ENCODE measurements around the gene ZNF562.

The ZNF562 gene

GRCh38 chr19:9641810-9642209, 33.1 kb downstream of the ZNF562 start:
- no peak for FAIRE-seq

GRCh38 chr19:9640956-9641355, 33.9 kb downstream of the ZNF562 start:
- no peak for FAIRE-seq

DNA sequence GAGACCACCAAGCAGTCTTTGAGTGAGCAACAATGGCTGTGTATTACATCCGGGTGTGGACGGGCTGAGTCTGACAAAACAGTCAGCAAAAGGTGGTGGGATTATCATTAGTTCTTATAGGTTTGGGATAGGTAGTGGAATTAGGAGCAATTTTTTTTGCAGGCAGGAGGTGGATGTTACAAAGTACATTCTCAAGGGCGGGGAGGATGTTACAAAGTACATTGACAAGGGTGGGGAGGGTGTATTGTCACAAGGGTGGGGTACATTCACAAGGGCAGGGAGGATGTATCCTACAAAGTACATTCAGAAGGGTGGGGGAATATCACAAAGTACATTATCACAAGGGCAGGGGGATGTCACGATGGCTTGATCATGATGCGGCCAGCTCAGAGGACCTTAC, 38.9 kb downstream of the ZNF562 start:
- FAIRE-seq: no peak

DNA sequence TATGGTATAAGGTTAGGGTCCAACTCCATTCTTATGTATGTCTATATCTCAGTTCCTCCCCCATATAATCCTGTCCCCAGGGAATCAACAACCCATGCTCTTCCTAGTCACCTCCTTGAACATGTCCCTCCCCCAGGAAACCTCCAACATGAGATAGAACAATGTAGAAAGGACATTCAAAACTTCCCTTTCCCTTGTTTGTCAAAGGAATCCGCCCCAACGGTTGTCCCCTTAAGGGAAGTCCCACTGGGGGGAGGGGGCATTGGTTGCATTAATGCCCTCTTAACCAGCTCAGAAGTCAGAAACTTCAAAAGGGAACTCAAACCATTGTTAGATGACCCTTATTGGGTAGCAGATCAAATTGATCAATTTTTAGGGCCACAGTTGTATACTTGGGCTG, 47.0 kb downstream of the ZNF562 start:
- no peak for FAIRE-seq

DNA sequence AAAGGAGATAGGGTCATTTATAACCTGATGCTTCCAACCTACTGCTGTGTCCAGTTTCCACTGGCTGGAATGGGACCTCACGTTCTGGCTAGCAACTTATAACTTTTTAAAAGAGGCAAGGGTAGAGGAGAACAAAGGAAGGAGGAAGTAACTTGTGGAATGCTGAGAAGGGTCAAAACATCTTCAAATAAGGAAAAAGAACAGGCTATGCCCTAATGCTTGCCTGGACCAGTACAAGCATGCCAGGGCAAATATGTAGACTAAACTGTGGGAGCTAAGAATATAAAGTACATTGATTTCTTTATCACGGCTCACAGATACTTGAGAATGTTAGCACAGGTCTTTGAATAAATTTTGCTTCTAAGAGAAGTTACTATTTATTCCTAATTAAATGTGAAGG, 52.4 kb downstream of the ZNF562 start:
- FAIRE-seq: no peak

DNA sequence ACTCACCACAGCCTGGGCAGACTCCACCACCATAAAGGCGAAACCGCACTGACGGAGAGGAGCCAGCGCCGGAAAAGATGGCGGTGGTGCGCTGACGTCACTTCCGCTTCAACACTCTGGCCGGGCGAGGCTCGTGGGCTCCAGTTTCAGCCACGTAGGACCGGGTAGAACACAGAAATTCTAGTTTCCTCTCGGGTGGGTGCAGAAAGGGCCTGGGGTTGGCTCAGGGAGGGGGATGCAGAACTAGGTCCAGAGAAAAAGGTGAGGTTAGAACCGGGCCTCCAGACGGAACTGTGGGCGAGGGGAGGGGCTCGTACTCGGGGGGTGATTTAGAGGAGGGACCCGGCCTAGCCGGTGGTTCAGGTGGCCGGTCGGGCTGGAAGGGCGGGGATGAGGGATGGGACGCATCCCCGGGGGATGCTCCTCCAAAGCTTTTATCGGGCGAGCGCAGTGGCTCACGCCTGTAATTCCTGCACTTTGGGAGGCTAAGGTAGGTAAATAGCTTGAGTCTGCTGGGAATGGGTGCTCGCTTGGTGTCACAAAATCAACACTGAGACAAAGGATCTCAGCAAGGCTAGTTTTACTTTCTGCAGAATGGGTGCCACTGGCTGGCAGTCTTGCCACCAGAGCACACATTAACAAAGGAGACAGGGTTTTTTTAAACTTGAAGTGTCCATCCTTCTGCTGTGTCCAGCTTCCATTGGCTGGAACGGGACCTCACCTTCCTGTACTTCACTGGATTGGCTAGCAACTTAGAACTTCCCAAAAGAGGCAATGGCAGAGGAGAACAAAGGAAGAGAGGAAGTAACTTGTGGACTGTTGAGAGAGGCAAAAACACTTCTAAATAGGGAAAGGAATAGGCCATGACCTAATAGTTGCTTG, 53.5 kb downstream of the ZNF562 start, which contains the start of gene ZNF561:
TSS of gene ZNF561 (minus strand) at position 77 of the 882 bp plus-strand sequence. CDS start 1,776 bp downstream, outside the sequence.
- FAIRE-seq: no peak

- FAIRE-seq: no peak
Observed at GRCh38 chr19:9620842-9621155, 54.1 kb downstream of the ZNF562 start.

GRCh38 chr19:9615844-9616243, 59.1 kb downstream of the ZNF562 start:
- FAIRE-seq: no peak

GRCh38 chr19:9610484-9611113, 64.3 kb downstream of the ZNF562 start:
- FAIRE-seq: no peak

GRCh38 chr19:9608912-9609311, 66.0 kb downstream of the ZNF562 start:
- FAIRE-seq: no peak

- no peak for FAIRE-seq
Observed at GRCh38 chr19:9597027-9597426, 77.9 kb downstream of the ZNF562 start.
